ENCODE measurements around the gene HNMT.
"Not testable (repeated sequence)": the region's sequence is repeated elsewhere in the genome, so short reads cannot be mapped to it uniquely, and the experiment has no call there.

The HNMT gene

GRCh38 chr2:138042311-138042710 is 78.0 kb downstream of the HNMT start:
- DNase-seq = no peak

- not testable (repeated sequence) for DNase-seq
Observed at GRCh38 chr2:138043588-138043987, 79.3 kb downstream of the HNMT start.

DNA sequence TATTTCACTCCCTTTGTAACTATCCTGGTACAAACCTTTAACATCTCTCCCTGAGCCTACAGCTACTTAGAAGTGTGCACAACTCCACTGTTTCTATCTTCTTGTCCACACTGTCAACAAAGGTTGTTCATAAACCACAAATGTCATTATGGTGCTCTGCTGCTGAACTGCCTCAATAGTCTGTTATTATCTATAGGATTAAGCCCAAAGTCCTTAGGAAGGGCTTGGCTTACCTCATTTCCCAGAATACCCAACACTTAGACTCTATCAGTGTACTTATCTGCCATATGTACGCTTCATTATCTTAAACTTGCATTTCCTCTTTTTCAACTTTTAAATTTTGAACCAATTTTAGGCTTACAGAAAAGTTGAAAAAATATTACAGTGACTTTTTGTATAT is 94.2 kb downstream of the HNMT start:
- no peak for DNase-seq

GRCh38 chr2:138059487-138060300 is 95.4 kb downstream of the HNMT start:
- DNase-seq = no peak

DNA sequence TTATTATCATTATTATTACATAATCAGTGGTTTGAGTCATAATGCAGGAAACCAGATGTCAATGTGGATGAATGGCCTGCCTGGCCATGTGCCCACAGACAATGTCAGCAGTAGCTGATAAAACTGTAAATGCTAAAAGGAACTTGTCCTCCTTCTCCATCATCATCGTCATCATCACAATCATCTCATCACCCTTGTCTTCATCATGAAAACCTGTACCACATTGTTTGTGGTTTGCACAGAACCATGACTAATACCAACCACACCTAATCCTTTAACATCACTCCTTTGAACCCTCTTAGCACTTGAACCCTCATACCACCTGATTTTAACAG is 96.0 kb downstream of the HNMT start:
- no peak for DNase-seq

DNA sequence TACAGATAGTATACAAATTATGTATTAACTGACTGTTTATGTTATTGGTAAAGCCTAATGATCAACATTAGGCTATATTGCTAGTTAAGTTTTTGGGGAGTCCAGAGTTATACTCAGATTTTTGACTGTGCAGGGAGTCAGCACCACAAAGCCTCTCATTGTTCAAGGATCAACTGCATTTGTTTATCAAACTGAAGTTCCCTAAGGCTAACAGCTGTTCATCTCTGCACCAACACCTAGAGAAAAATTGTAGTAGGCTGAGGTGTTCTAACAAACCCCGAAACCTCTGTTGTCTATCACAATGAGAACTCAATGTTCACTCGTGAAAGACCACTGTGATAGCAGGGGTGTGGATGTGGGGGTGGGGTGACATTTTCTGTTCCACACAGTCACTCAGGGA is 97.7 kb downstream of the HNMT start:
- DNase-seq = no peak

DNA sequence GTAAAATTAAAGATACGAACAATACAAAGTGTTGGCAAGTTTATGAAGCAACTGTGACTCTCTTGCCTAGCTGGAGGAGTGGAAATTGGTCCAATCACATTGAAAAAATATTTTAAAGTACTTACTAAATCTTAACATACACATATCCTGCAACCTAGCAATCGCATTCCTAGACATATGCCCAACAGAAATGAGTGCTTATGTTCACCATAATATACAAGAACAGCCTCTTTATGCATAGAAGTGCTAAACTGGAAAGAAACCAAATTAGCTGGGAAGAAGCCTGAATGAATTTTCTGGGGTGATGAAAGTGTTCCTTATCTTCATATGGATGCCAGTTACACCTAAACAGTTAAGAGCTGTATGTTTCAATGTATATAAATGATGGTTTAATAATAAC is 98.9 kb downstream of the HNMT start:
- DNase-seq = no peak

Measured in anterior cingulate cortex (tissue), 58 donors.